Psoas muscle (tissue), 8 donors: ENCODE results near the gene CASK. TPM values are rescaled to one million over a fixed set of nuclear protein-coding genes. Genes with fewer than 3 reads are reported as not detected.

ENCODE experiments used
- ATAC-seq, 4 donors: fragments of 200-7000 bp; cut with Tn5 transposase; one replicate each; pipeline ENCODE4 v1.9.1; 2020; ENCODE audit warnings: moderate library complexity in 3 of 4, mild to moderate bottlenecking in 2 of 4
- DNase-seq, 2 donors: peaks; one replicate each; pipeline ENCODE4 v3.0.0-alpha.2; 2020
- H3K27ac ChIP-seq: fragments of 200-600 bp; one replicate; pipeline ENCODE4 v1.8.0; 2022
- H3K27me3 ChIP-seq, 3 donors: fragments of 200-600 bp in 1 of 3; one replicate each; pipeline versions ENCODE4 v1.6.1 to v1.8.0; 2013 to 2022; ENCODE audit warnings: low read length in 2 of 3, mild to moderate bottlenecking in 2 of 3, moderate library complexity in 1 of 3; ENCODE audit not compliant: insufficient read depth in 3 of 3
- H3K36me3 ChIP-seq, 2 donors: fragments of 200-600 bp in 1 of 2; one replicate each; pipeline versions ENCODE4 v1.6.1 to v1.8.0; 2013 to 2022; ENCODE audit warnings: low read depth in 1 of 2, mild to moderate bottlenecking in 1 of 2, moderate library complexity in 1 of 2; ENCODE audit not compliant: insufficient read depth in 1 of 2
- H3K4me1 ChIP-seq: fragments of 200-600 bp; one replicate; pipeline ENCODE4 v1.8.0; 2022
- H3K4me3 ChIP-seq: fragments of 200-600 bp; one replicate; pipeline ENCODE4 v1.8.0; 2022; ENCODE audit warnings: mild to moderate bottlenecking
- H3K9me3 ChIP-seq: fragments of 200-600 bp; one replicate; pipeline ENCODE4 v1.8.0; 2022
- WGBS, 3 donors: extraction: QIAGEN DNeasy Blood & Tissue Kit; methylation state at CpG; one replicate each; pipeline versions ENCODE4 v1.1.6 to v1.1.7; 2013; 5-methylcytosine and 5-hydroxymethylcytosine counted together
- intact Hi-C, 2 donors: fragments of 100-400 bp; cut with DNase I; formaldehyde crosslinking; loops; one replicate each; pipeline versions ENCODE4 v1.11.0 to v1.14.2; 2022
- polyA plus RNA-seq, 3 donors: library from polyadenylated mRNA; stranded (reverse); fragments of 200-250 nt; gene quantifications; one replicate each; pipeline ENCODE4 v1.2.3, GENCODE V29; 2013
- total RNA-seq, 4 donors: library from RNA; stranded (reverse); fragmentation: NEBNext Ultra II Directional in 2 of 4; extraction: Animal tissue kit (Norgen Biotek cat#: 25700) in 2 of 4; gene quantifications; one replicate each; pipeline versions ENCODE4 v1.2.1 to v1.2.4, GENCODE V29; 2021 to 2023
- TF ChIP-seq, protein P1 (sequence below): fragments of 200-600 bp; IDR thresholded peaks from one replicate; pipeline ENCODE4 v1.8.0; 2022; ENCODE audit warnings: antibody characterized with exemption
- donor health status: healthy with polysubstance abuse.
- donor health status: DM: no; HTN: no; CAD: no; lungs with moderate emphysema.
- donor health status: Bipolar disorder and iron deficiency.
- donor health status: healthy.
- donor health status: DM: yes; HTN: yes; CAD: no.
- donor health status: DM: no; HTN: no; CAD: no.
- donor health status: DM: no; HTN: no; CAD: no.
- donor health status: DM: yes; HTN: yes; CAD: no.

The CASK gene
- total and polyA plus RNA-seq, 7 donors: 2.8 to 19.4 (median 9.7) TPM

- Histone ChIP-seq H3K36me3 (no peaks in the 10 kb centered on the region), H3K27ac (no peak overlapping the region), H3K4me3 (no peak overlapping the region), H3K9me3 (no peaks in the 10 kb centered on the region), H3K27me3 (no peaks in the 10 kb centered on the region), H3K4me1 (peaks cover 7% of the 10 kb centered on the region)
- TF ChIP-seq, protein P1, sequence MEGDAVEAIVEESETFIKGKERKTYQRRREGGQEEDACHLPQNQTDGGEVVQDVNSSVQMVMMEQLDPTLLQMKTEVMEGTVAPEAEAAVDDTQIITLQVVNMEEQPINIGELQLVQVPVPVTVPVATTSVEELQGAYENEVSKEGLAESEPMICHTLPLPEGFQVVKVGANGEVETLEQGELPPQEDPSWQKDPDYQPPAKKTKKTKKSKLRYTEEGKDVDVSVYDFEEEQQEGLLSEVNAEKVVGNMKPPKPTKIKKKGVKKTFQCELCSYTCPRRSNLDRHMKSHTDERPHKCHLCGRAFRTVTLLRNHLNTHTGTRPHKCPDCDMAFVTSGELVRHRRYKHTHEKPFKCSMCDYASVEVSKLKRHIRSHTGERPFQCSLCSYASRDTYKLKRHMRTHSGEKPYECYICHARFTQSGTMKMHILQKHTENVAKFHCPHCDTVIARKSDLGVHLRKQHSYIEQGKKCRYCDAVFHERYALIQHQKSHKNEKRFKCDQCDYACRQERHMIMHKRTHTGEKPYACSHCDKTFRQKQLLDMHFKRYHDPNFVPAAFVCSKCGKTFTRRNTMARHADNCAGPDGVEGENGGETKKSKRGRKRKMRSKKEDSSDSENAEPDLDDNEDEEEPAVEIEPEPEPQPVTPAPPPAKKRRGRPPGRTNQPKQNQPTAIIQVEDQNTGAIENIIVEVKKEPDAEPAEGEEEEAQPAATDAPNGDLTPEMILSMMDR: no peak
- ATAC-seq (no peak), DNase-seq (no peak)
- intact Hi-C loops: no loop called here
- WGBS, 3 donors: 71 to 97% (median 89%) methylated on average over 4 of the region's 4 CpGs
Measured at GRCh38 chrX:41912923-41913322, 10.4 kb downstream of the CASK start.

DNA sequence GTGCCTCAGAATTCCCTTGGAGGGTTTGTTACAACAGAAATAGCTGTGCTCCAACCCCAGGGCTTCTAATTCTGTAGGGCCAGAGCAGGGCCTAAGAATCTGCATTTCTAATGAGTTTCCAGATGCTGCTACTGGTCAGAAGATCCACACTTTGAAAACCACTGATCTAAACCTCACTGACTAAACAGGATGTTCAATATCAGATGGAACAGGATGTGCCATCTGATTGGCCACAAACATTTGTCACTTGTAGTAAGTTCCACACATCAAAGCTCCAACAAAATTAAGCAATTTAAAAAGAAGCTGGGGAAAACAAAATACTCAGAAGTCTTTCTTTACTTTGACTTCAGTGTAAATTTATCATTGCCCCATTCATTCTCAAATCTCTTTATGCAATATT, 14.3 kb downstream of the CASK start:
- Histone ChIP-seq H3K36me3 (no peaks in the 10 kb centered on the region), H3K4me3 (no peak overlapping the region), H3K9me3 (no peaks in the 10 kb centered on the region), H3K4me1 (peaks cover 7% of the 10 kb centered on the region), H3K27me3 (no peaks in the 10 kb centered on the region), H3K27ac (no peak overlapping the region)
- intact Hi-C loops: no loop called here
- ATAC-seq: no peak
- DNase-seq: no peak
- TF ChIP-seq, protein P1: no peak

DNA sequence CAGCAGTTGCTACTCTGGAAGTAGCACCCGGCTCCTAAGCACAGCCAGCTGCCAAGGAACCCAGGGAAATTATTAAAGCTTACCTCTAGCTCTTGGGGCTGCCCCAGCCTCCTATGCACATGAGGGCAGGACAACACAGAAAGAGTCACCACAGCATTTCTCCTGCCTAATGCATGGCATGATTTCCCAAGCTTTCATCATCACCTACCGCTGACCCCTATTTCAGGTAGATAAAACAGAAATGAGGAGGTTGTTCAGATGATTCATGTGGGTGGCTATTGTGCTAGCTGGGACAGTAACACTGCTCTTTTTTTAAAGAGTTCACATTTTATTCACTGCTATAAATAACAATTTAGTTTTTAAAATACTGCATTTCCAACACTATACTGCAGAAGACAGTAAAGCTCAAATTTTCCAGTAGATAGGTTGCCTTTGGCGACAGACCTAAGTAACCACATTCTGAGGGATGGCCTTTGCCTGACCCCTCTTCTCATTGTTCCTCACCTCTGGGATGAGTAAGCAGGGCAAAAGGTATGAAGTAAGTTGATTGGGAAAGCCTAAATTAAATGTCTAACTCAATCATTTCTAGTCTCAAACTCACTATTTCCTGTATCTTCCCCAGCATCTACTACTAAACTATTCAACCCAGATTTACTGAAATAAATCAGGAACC, 16.7 kb downstream of the CASK start:
- no peaks in the 10 kb centered on the region for H3K9me3 ChIP-seq
- H3K4me3 ChIP-seq: no peak overlapping the region
- intact Hi-C loops: no loop called here
- H3K27ac ChIP-seq: no peak overlapping the region
- TF ChIP-seq, protein P1: no peak
- no peaks in the 10 kb centered on the region for H3K36me3 ChIP-seq
- H3K4me1 ChIP-seq: no peaks in the 10 kb centered on the region
- DNase-seq: no peak
- no peaks in the 10 kb centered on the region for H3K27me3 ChIP-seq
- WGBS, 3 donors: 81 to 97% (median 91%) methylated on average over 3 of the region's 3 CpGs
- ATAC-seq: no peak

- ATAC-seq (no peak), DNase-seq (no peak)
- H3K27me3 ChIP-seq: no peaks in the 10 kb centered on the region
- peaks cover 14% of the 10 kb centered on the region for H3K9me3 ChIP-seq
- WGBS, 3 donors: 54 to 92% (median 76%) methylated on average over 1 of the region's 1 CpG
- H3K4me1 ChIP-seq: no peaks in the 10 kb centered on the region
- H3K36me3 ChIP-seq: no peaks in the 10 kb centered on the region
- H3K4me3 ChIP-seq: no peak overlapping the region
- intact Hi-C loops: no loop called here
- TF ChIP-seq, protein P1: no peak
- no peak overlapping the region for H3K27ac ChIP-seq
Measured at GRCh38 chrX:41903544-41903943, 19.8 kb downstream of the CASK start.

GRCh38 chrX:41900321-41900720, 23.0 kb downstream of the CASK start:
- no peaks in the 10 kb centered on the region for H3K36me3 ChIP-seq
- no peaks in the 10 kb centered on the region for H3K27me3 ChIP-seq
- ATAC-seq: no peak
- intact Hi-C loops: no loop called here
- TF ChIP-seq, protein P1: no peak
- no peak overlapping the region for H3K4me3 ChIP-seq
- H3K4me1 ChIP-seq: no peaks in the 10 kb centered on the region
- DNase-seq: no peak
- H3K9me3 ChIP-seq: peaks cover 22% of the 10 kb centered on the region
- no peak overlapping the region for H3K27ac ChIP-seq
